Endothelial cell (in vitro differentiated cells): ENCODE measurements around the gene CHST8. TPM values are rescaled to one million over a fixed set of nuclear protein-coding genes. Genes with fewer than 3 reads are reported as not detected.

Experiments
- DNase-seq: peaks from one replicate; pipeline ENCODE4 v3.0.0; 2021; ENCODE audit warnings: low spot score
- H3K27ac Mint-ChIP-seq: one replicate; pipeline ENCODE4 v1.8.0; 2021; ENCODE audit warnings: mixed read lengths, inconsistent platforms; ENCODE audit not compliant: unreplicated experiment
- H3K27me3 Mint-ChIP-seq: one replicate; pipeline ENCODE4 v1.8.0; 2021; ENCODE audit warnings: mild to moderate bottlenecking, moderate library complexity, mixed read lengths, inconsistent platforms; ENCODE audit not compliant: unreplicated experiment
- H3K36me3 Mint-ChIP-seq: one replicate; pipeline ENCODE4 v1.8.0; 2021; ENCODE audit warnings: mild to moderate bottlenecking, low read depth, mixed read lengths, inconsistent platforms; ENCODE audit not compliant: unreplicated experiment
- H3K4me1 Mint-ChIP-seq: one replicate; pipeline ENCODE4 v1.8.0; 2021; ENCODE audit warnings: mild to moderate bottlenecking, mixed read lengths, inconsistent platforms; ENCODE audit not compliant: unreplicated experiment
- H3K4me3 Mint-ChIP-seq: one replicate; pipeline ENCODE4 v1.8.0; 2021; ENCODE audit warnings: mild to moderate bottlenecking, mixed read lengths, inconsistent platforms; ENCODE audit not compliant: unreplicated experiment
- H3K9me3 Mint-ChIP-seq: one replicate; pipeline ENCODE4 v1.8.0; 2021; ENCODE audit warnings: mixed read lengths, inconsistent platforms; ENCODE audit not compliant: unreplicated experiment
- CTCF ChIP-seq: fragments of 200-600 bp; sonication (generic); IDR thresholded peaks from one replicate; pipeline ENCODE4 v1.5.0; 2021; ENCODE audit warnings: antibody characterized with exemption; ENCODE audit not compliant: unreplicated experiment
- total RNA-seq: library from RNA; stranded (reverse); fragmentation: NEBNext Ultra II Directional; extraction: Animal tissue kit (Norgen Biotek cat#: 25700); gene quantifications from one replicate; pipeline ENCODE4 v1.2.1, GENCODE V29; 2021; ENCODE audit not compliant: unreplicated experiment

CHST8 gene
- total RNA-seq, 1 donor from 2014 or later = 0.54 TPM

GRCh38 chr19:33689138-33689746 lies 67.5 kb downstream of the CHST8 start:
- no peak overlapping the region for H3K27ac Mint-ChIP-seq
- no peak overlapping the region for H3K4me3 Mint-ChIP-seq
- no peak for DNase-seq
- no peaks in the 10 kb centered on the region for H3K27me3 Mint-ChIP-seq
- no peaks in the 10 kb centered on the region for H3K9me3 Mint-ChIP-seq
- no peak for TF ChIP-seq CTCF
- no peaks in the 10 kb centered on the region for H3K4me1 Mint-ChIP-seq
- no peaks in the 10 kb centered on the region for H3K36me3 Mint-ChIP-seq

GRCh38 chr19:33689868-33690267 lies 68.1 kb downstream of the CHST8 start:
- Mint-ChIP-seq H3K27me3 (no peaks in the 10 kb centered on the region), H3K27ac (no peak overlapping the region), H3K9me3 (no peaks in the 10 kb centered on the region), H3K4me3 (no peak overlapping the region), H3K4me1 (no peaks in the 10 kb centered on the region), H3K36me3 (no peaks in the 10 kb centered on the region)
- no peak for DNase-seq
- TF ChIP-seq CTCF = no peak

GRCh38 chr19:33690378-33691029 lies 68.8 kb downstream of the CHST8 start:
- H3K27ac Mint-ChIP-seq = no peak overlapping the region
- no peak overlapping the region for H3K4me3 Mint-ChIP-seq
- H3K9me3 Mint-ChIP-seq = no peaks in the 10 kb centered on the region
- H3K4me1 Mint-ChIP-seq = no peaks in the 10 kb centered on the region
- no peak for DNase-seq
- H3K27me3 Mint-ChIP-seq = no peaks in the 10 kb centered on the region
- no peak for TF ChIP-seq CTCF
- H3K36me3 Mint-ChIP-seq = no peaks in the 10 kb centered on the region

GRCh38 chr19:33691030-33691427 lies 69.3 kb downstream of the CHST8 start:
- Mint-ChIP-seq H3K4me1 (no peaks in the 10 kb centered on the region), H3K27me3 (no peaks in the 10 kb centered on the region), H3K9me3 (no peaks in the 10 kb centered on the region), H3K27ac (no peak overlapping the region), H3K36me3 (no peaks in the 10 kb centered on the region), H3K4me3 (no peak overlapping the region)
- no peak for DNase-seq
- no peak for TF ChIP-seq CTCF

GRCh38 chr19:33691736-33692135 lies 70.0 kb downstream of the CHST8 start:
- H3K4me1 Mint-ChIP-seq = no peaks in the 10 kb centered on the region
- no peak overlapping the region for H3K4me3 Mint-ChIP-seq
- no peaks in the 10 kb centered on the region for H3K27me3 Mint-ChIP-seq
- no peaks in the 10 kb centered on the region for H3K9me3 Mint-ChIP-seq
- no peaks in the 10 kb centered on the region for H3K36me3 Mint-ChIP-seq
- H3K27ac Mint-ChIP-seq = no peak overlapping the region
- no peak for TF ChIP-seq CTCF
- no peak for DNase-seq
